Measurements from ENCODE around the gene PLK3. TPM values are rescaled to one million over a fixed set of nuclear protein-coding genes. Genes with fewer than 3 reads are reported as not detected.

PLK3 gene
- total RNA-seq, 4 donors from 2014 or later: 10.6 to 29.3 (median 26.3) TPM

- TF ChIP-seq POLR2A (IDR thresholded peaks at IDR 0.05) (no peak), EP300 (IDR thresholded peaks at IDR 0.05) (no peak), CTCF (IDR thresholded peaks at IDR 0.05) (no peak)
- Histone ChIP-seq H3K27ac (peak overlapping the region in 1 of 4 donors; percentile 15), H3K4me1 (peaks cover 0 to 68% (median 6%) of the 10 kb centered on the region in 4 donors), H3K4me3 (no peak overlapping the region), H3K36me3 (peaks cover 0 to 26% (median 0%) of the 10 kb centered on the region in 3 donors), H3K27me3 (no peaks in the 10 kb centered on the region), H3K9me3 (no peaks in the 10 kb centered on the region)
- DNase-seq (ENCODE audit: low spot score in 2 of 2): no peak
- WGBS, 2 donors: 67 to 71% methylated on average over 12 of the region's 12 CpGs
Observed at GRCh38 chr1:44829506-44830384, 29.6 kb downstream of the PLK3 start.

- Histone ChIP-seq H3K4me1 (peaks cover 0 to 66% (median 5%) of the 10 kb centered on the region in 4 donors), H3K4me3 (no peak overlapping the region), H3K27me3 (no peaks in the 10 kb centered on the region), H3K36me3 (peaks cover 0 to 26% (median 0%) of the 10 kb centered on the region in 3 donors), H3K27ac (peak overlapping the region in 2 of 4 donors; percentile 21 to 72), H3K9me3 (no peaks in the 10 kb centered on the region)
- 82 to 84% methylated on average over 7 to 10 of the region's 10 CpGs for WGBS, 2 donors
- TF ChIP-seq EP300 (IDR thresholded peaks at IDR 0.05) (no peak), CTCF (IDR thresholded peaks at IDR 0.05) (no peak), POLR2A (IDR thresholded peaks at IDR 0.05) (no peak)
- no peak for DNase-seq (ENCODE audit: low spot score in 2 of 2)
Observed at GRCh38 chr1:44830900-44831304, 30.7 kb downstream of the PLK3 start.

GRCh38 chr1:44831516-44831915, 31.3 kb downstream of the PLK3 start:
- Histone ChIP-seq H3K27me3 (no peaks in the 10 kb centered on the region), H3K9me3 (no peaks in the 10 kb centered on the region), H3K27ac (peak overlapping the region in 2 of 4 donors; percentile 21 to 72), H3K36me3 (peaks cover 0 to 26% (median 0%) of the 10 kb centered on the region in 3 donors), H3K4me3 (no peak overlapping the region), H3K4me1 (peaks cover 0 to 66% (median 2%) of the 10 kb centered on the region in 4 donors)
- TF ChIP-seq EP300 (IDR thresholded peaks at IDR 0.05) (no peak), POLR2A (IDR thresholded peaks at IDR 0.05) (no peak), CTCF (IDR thresholded peaks at IDR 0.05) (no peak)
- no peak for DNase-seq (ENCODE audit: low spot score in 2 of 2)
- 37 to 41% methylated on average over 9 of the region's 9 CpGs for WGBS, 2 donors

GRCh38 chr1:44832056-44832705, 32.0 kb downstream of the PLK3 start:
- Histone ChIP-seq H3K27ac (peak overlapping the region in 3 of 4 donors; percentile 21 to 72 (median 38)), H3K36me3 (peaks cover 0 to 26% (median 0%) of the 10 kb centered on the region in 3 donors), H3K27me3 (no peaks in the 10 kb centered on the region), H3K4me1 (peaks cover 0 to 66% (median 0%) of the 10 kb centered on the region in 4 donors), H3K4me3 (no peak overlapping the region), H3K9me3 (no peaks in the 10 kb centered on the region)
- 56 to 59% methylated on average over 13 of the region's 13 CpGs for WGBS, 2 donors
- DNase-seq (ENCODE audit: low spot score in 2 of 2): no peak
- TF ChIP-seq CTCF (IDR thresholded peaks at IDR 0.05) (no peak), EP300 (IDR thresholded peaks at IDR 0.05) (no peak), POLR2A (IDR thresholded peaks at IDR 0.05) (no peak)

GRCh38 chr1:44834328-44834727, 34.2 kb downstream of the PLK3 start:
- Histone ChIP-seq H3K27me3 (no peaks in the 10 kb centered on the region), H3K4me1 (peaks cover 0 to 67% (median 0%) of the 10 kb centered on the region in 4 donors), H3K27ac (no peak overlapping the region), H3K4me3 (no peak overlapping the region), H3K9me3 (no peaks in the 10 kb centered on the region), H3K36me3 (peaks cover 0 to 9% (median 0%) of the 10 kb centered on the region in 3 donors)
- no peak for TF ChIP-seq POLR2A (IDR thresholded peaks at IDR 0.05)
- no peak for TF ChIP-seq EP300 (IDR thresholded peaks at IDR 0.05)
- TF ChIP-seq CTCF (IDR thresholded peaks at IDR 0.05): no peak
- 76 to 77% methylated on average over 7 of the region's 7 CpGs for WGBS, 2 donors
- DNase-seq (ENCODE audit: low spot score in 2 of 2): no peak
